NCI-H2196 (cell line): ENCODE data around the gene MORN5.

Experiments
- DNase-seq: peaks from one replicate; lab custom pipeline; 2025; ENCODE audit not compliant: unreplicated experiment; lab: John Stamatoyannopoulos, UW

Gene MORN5

DNA sequence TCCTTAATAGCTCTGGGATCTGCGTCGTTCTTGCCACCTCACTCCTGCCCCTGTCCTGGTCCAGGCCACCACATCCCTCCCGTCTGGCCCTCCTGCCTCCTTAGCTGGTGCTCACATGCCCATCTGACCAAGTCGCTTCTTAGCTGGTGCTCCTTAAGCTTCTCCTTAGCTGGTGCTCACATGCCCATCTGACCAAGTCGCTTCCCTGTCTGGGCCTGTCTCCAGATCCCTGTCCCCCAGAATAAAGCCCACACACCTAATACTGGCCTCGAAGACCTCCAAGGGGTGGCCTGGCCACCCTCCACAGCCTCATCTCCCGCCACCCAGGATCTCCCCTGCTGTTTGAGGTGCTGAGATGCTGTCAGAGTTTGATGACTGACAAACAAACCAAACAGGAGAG is 35.2 kb upstream of the MORN5 start:
- no peak for DNase-seq

DNA sequence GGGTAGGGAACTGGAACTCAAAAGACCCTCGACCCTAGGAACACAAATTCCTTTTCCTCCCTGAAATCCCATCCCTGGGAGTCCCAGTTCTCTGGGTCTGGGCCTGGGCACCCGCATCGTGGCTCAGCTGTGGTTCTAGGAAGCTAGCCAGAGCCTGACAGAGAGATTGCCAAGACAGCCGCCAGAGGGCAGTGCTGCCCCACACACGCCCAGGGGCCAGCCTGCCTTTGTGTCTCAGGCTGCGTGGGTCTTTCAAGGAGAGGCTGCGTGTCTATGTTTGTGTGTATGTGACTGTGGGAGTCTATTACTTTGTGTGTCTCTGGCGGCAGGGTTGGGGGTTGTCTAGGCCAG is 34.6 kb upstream of the MORN5 start:
- peak; percentile 71 for DNase-seq

- no peak for DNase-seq
These were observed 34.0 kb upstream of the MORN5 start for GRCh38 chr9:122125509-122126330.

GRCh38 chr9:122126331-122127261 is 33.1 kb upstream of the MORN5 start:
- DNase-seq, result no peak

GRCh38 chr9:122127396-122127798 is 32.3 kb upstream of the MORN5 start:
- no peak for DNase-seq

DNA sequence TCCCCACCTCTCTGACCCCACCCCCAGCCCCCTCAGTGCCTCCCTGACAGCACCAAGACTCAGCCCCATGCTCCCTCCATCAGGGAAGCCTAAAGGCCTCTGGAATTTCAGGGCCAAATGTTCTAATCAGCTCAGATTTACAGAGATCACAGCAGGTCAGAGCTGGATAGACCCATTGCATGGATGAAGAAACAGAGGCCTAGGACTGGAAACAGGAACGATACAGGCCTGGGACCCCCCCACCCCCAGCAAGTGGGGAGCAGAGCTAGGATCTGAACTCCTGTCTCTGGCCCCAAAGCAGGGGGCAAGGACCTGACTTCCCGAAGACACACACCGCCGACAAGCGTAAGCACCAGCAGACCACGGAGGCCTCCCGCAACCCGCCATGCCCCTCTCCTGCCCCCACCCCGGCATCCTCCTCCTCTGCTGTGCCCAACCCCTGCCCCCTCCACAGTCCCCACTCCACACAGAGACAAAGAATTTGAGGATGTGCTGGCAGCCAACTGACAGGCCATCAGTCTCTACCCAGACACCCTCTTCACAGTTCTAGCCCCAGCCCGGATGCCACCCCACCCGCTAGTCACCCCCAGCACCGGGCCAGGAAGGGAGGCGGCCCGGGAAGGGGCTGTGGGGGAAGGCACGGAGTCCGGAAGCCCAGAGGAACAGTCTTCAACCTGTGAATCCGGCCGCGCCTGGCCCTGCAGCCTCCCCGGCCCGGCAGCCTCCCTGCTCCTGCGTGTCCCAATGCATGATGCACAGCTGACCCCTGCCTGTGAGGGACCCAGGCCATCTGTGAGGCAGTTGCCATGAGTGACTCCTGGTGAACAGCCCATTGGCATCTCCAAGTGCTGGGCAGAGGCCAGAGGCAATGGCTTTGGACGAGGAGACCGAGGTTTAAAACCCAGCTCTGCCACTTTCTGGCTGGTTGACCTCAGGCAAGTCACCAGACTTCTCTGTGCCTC is 31.4 kb upstream of the MORN5 start:
- no peak for DNase-seq

- no peak for DNase-seq
These were observed 30.8 kb upstream of the MORN5 start for GRCh38 chr9:122128969-122129343.

DNA sequence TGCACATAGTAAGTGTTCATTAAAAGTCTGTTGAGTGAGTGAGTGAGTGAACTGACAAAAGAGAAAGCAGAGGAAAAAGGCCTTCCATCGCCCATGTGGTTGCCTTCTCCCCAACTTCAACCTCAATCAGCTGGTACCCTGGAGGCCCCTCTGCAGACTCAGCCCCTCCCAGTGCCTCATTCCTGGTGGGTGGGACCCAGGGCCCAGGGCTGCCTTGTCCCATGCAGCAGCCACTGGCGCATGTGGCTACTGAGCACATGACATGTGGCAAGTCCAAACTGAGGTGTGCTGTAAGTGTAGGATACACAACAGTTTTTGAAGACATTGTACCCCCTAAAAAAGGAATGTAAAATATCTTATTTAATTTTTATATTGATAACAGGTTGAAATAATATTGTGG is 29.7 kb upstream of the MORN5 start:
- DNase-seq, result no peak

GRCh38 chr9:122130837-122131236 is 28.9 kb upstream of the MORN5 start:
- no peak for DNase-seq

GRCh38 chr9:122131401-122132001 is 28.2 kb upstream of the MORN5 start:
- DNase-seq, result no peak

- no peak for DNase-seq
These were observed 27.2 kb upstream of the MORN5 start for GRCh38 chr9:122132539-122132938.

DNA sequence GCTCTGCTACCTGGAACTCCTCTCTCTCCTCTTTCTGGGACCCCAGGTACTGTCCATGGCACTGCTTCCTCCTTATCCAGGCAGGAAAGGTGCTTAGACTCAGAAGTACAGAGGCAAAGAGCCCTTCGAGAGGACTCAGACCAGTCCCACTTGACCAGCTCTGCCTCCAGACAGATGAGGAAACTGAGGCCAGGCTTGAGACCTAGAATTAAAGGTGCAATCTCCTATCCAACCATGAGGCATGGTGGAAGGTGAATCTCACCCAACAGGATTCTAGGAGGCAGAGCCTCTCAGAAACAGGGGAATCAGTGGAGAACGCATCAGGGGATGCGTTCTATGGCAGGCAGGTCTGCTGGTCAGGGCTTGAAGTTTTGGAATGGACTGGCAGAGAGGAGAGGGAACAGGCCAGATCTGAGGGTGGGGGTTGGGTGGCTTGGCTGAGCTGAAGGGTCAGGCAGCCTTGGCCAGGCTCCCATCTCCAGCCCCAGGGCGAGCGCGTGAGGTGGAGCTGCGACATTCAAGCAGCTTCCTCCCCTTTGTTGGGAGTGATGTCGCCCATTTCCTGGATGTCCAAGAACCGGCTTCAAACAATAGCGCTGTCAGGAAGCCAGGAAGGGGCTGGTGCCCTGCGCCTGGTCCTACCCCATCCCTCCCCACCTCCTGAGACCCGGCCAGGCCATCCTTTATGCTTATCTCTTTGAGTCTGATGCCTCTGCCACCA is 26.3 kb upstream of the MORN5 start:
- DNase-seq, result no peak

DNA sequence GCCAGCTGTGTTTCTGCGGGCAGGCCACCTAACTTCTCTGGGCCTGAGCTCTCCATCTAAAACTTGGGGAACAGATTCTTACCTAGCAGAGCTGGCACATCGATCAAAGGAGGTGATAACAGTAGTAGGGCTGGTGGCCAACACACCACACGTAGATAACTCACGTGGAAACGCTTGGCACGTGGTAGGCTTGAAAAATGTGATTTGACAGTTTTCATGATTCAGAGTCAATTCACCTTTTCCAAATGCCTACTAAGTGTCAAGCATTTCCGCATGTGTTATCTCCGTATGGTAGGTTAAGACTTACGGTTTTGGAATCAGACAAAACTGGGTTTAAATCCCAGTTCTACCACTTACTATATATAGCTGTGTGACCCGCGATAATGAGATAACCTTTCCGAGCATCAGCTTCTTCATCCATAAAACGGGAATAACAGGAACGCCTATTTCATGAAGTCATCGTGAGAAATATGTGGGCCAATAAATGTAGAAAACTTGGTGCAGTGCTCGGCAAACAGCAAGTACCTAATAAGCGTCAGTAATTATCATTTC is 25.6 kb upstream of the MORN5 start:
- no peak for DNase-seq

GRCh38 chr9:122134822-122135528 is 24.7 kb upstream of the MORN5 start:
- DNase-seq, result no peak

GRCh38 chr9:122135529-122135859 is 24.2 kb upstream of the MORN5 start:
- DNase-seq, result no peak

DNA sequence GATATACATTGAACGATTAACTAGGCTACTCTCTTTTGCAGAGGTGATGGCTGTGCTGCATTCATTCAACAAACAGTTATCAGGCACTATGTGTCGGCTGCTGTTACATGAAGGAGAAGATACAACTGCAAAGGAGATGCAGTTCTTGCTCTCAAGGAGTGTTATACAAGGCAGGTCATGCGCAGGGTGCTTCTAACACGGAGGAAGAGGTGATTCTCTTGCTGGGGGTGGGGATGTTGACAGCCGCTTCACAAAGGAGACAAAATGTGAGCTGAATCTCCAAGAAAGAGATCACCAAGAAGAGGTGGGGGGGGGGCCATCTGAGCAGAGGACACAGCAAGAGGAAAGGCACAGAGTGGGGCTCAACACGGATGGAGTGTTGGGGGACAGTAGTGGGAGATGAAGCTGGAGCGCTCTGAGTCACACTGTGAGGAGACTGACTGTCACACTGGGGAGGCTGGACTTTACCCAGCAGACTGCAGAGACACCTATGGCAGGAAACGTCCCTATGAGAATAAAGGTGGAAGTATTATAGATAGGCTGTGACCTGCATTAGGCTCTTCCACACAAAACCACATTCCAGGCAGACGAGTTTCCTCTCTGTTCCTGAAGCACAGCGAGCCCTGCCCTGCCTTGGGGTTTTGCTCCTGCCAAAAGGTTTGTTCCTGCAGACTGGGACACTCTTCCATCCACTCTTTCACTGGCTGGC is 21.0 kb upstream of the MORN5 start:
- no peak for DNase-seq

DNA sequence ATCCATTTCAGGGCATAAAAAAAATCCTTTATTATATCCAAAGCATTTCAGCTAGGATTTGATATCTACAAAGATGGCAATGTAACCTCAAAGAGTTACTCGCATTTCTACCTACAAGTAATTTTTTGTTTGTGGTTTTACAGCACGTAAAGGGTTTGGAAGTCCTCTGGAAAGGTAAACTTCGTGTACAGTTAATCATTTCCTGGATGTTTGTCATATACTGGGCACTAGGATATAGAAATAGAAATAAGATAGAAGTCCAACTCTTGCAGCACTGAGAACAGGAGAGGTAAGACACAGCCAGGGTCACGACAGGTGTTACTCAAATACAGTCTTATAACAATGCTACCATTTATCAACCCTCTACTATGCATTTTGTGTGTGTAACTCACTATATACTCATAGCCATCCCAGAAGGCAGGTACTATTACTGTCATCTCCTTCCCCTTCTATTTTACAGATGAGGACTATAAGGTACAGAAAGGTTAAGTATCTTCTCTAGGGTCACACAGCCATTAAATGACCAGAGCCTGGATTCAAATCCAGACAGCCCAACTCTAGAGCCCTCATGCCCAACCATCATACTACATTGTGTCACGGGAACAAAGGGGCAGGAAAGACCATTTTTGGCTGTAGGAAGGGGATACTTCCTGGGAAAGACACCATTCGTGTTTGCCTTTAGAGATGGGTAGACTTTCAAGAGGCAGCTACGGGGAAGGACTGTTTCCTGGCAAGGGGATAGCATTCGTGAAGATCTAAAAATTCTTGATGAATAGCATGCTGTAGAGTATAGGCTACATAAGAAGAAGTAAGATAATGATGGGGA is 19.1 kb upstream of the MORN5 start:
- no peak for DNase-seq

DNA sequence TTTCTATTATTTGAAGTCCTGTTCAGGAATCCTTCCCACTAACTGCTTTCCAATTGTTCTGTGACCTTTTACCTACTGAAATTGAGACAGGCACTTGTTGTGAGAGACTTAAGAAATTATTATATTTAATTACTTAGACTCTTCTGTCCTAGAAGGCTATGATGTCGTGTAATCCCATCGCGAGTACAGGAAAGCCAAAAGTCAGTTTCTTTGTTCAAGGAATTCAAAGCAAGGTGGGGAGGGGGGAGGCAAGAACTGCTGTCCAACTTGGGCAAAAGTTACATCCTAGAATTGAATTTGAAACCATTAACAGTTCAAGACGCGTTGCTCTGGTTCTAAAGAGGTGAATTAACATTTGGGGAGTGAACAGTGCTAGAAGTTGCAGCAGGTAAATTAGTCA is 18.0 kb upstream of the MORN5 start:
- no peak for DNase-seq
